GM12892 (cell line): Measurements from ENCODE around the gene SIRPB1.

Experiments used
- POLR2A ChIP-seq: IDR thresholded peaks from 2 replicates; pipeline ENCODE4 v1.6.1; 2011; ENCODE audit warnings: low read depth, low read length, control low read depth
- POLR2AphosphoS5 ChIP-seq: IDR thresholded peaks from 2 replicates; pipeline ENCODE4 v1.6.1; 2011; ENCODE audit warnings: low read depth, low read length, control low read depth
- TAF1 ChIP-seq: IDR thresholded peaks from 2 replicates; pipeline ENCODE4 v1.6.1; 2011; ENCODE audit warnings: low read depth, mild to moderate bottlenecking, control low read depth, low read length, borderline replicate concordance

DNA sequence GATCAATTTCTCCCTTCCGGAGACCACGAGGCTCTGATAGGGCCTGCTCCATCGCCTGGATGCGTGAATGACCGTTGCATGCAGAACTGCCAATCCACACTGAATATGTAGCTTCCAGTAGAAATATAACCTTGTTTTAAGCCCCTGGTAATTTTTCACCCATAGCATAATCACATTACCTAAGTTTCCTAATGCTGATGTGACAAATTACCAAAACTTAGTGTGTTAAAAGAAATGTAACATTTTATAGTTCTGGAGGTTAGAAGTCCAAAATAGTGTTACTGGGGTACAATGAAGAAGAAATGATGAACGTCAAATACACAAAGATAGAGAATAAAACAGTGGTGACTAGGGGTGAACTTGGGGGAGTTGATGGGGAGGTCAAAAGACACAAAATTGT is 40.3 kb downstream of the SIRPB1 start:
- TF ChIP-seq POLR2A (no peak), TAF1 (no peak), POLR2AphosphoS5 (no peak)
